OCI-LY7 (cell line): ENCODE data around the gene DDX20. TPM values are rescaled to one million over a fixed set of nuclear protein-coding genes. Genes with fewer than 3 reads are reported as not detected.

Source experiments
- BruUV-seq: library from RNA; stranded (reverse); fragments of 400-500 nt; replicated peaks from 2 replicates; lab custom pipeline; 2021; lab: Mats Ljungman, UMichigan
- CTCF ChIA-PET: fragments of 300-600 bp; sonication (Branson Sonifier 250); formaldehyde crosslinking; loops from one replicate; lab custom pipeline; 2022; ENCODE audit warnings: antibody characterized with exemption; ENCODE audit not compliant: unreplicated experiment; lab: Charles Lee
- POLR2A ChIA-PET: fragments of 300-600 bp; sonication (Branson Sonifier 250); formaldehyde crosslinking; loops from one replicate; lab custom pipeline; 2022; ENCODE audit warnings: antibody characterized with exemption; lab: Charles Lee
- DNase-seq: peaks from one replicate; pipeline ENCODE4 v3.0.0-alpha.2; 2015; ENCODE audit warnings: low spot score
- H2AFZ ChIP-seq: fragments of 200-600 bp; sonication (generic), shearing (Covaris generic); 2 replicates; pipeline ENCODE4 v1.6.1; 2014; ENCODE audit warnings: mild to moderate bottlenecking, antibody characterized with exemption, low read length, moderate library complexity
- H3K27ac ChIP-seq: fragments of 200-600 bp; sonication (generic); 2 replicates; pipeline ENCODE4 v1.5.1; 2014; ENCODE audit warnings: mixed run types, low read depth, mild to moderate bottlenecking, moderate library complexity, low read length, inconsistent platforms; ENCODE audit not compliant: poor library complexity, severe bottlenecking
- H3K36me3 ChIP-seq: fragments of 200-600 bp; sonication (generic); 2 replicates; pipeline ENCODE4 v1.6.1; 2014; ENCODE audit warnings: mild to moderate bottlenecking, antibody characterized with exemption, low read length, moderate library complexity, mixed read lengths; ENCODE audit not compliant: insufficient read depth
- H3K4me1 ChIP-seq: fragments of 200-600 bp; sonication (generic); 2 replicates; pipeline ENCODE4 v1.5.1; 2014; ENCODE audit warnings: mild to moderate bottlenecking, low read length; ENCODE audit not compliant: insufficient read depth, poor library complexity, severe bottlenecking
- H3K4me2 ChIP-seq: fragments of 200-600 bp; sonication (generic); 2 replicates; pipeline ENCODE4 v1.6.1; 2014; ENCODE audit warnings: mild to moderate bottlenecking, low read length
- H3K4me3 ChIP-seq: fragments of 200-600 bp; sonication (generic); 2 replicates; pipeline ENCODE4 v1.5.1; 2014; ENCODE audit warnings: mild to moderate bottlenecking, low read depth, low read length; ENCODE audit not compliant: poor library complexity, severe bottlenecking
- H3K79me2 ChIP-seq: fragments of 200-600 bp; sonication (generic); 2 replicates; pipeline ENCODE4 v1.6.1; 2016; ENCODE audit warnings: low read depth, mild to moderate bottlenecking, low read length, moderate library complexity, mixed read lengths; ENCODE audit not compliant: insufficient read depth
- H3K9me2 ChIP-seq: fragments of 200-600 bp; sonication (generic); 2 replicates; pipeline ENCODE4 v1.6.1; 2016; ENCODE audit warnings: mild to moderate bottlenecking, low read length, mixed read lengths; ENCODE audit not compliant: insufficient read depth
- H3K9me3 ChIP-seq: fragments of 200-600 bp; sonication (generic); 2 replicates; pipeline ENCODE4 v1.6.1; 2014; ENCODE audit warnings: mild to moderate bottlenecking, mixed run types, low read length, mixed read lengths
- H4K20me1 ChIP-seq: fragments of 200-600 bp; sonication (generic); 2 replicates; pipeline ENCODE4 v1.6.1; 2014; ENCODE audit warnings: mild to moderate bottlenecking, antibody characterized with exemption, low read length, moderate library complexity, mixed read lengths; ENCODE audit not compliant: insufficient read depth
- CTCF ChIP-seq: fragments of 200-600 bp; sonication (generic); conservative IDR thresholded peaks from 2 replicates; pipeline ENCODE4 v1.5.1; 2014; ENCODE audit warnings: mild to moderate bottlenecking, antibody characterized with exemption, low read length, moderate library complexity, mixed read lengths
- EZH2phosphoT487 ChIP-seq: fragments of 200-600 bp; sonication (generic); IDR thresholded peaks from 2 replicates; pipeline ENCODE4 v1.6.1; 2018; ENCODE audit warnings: low read depth, borderline replicate concordance, mild to moderate bottlenecking, mixed run types, antibody characterized with exemption, low read length, moderate library complexity, mixed read lengths
- intact Hi-C: fragments of 100-400 bp; cut with micrococcal nuclease; formaldehyde crosslinking; loops from one replicate; pipeline ENCODE4 v1.10.0; 2022; ENCODE audit not compliant: unreplicated experiment
- total RNA-seq, 2 experiments: library from RNA; depleted of rRNA in 1 of 2; stranded (reverse); fragments of >200 nt in 1 of 2; shearing (Covaris generic) in 1 of 2; gene quantifications; 2 replicates each; pipeline ENCODE4 v1.2.3, GENCODE V29; 2014 to 2022

Gene DDX20
- total RNA-seq, 2 experiments from 2014 or later = 30.0 to 32.9 TPM

- no peak overlapping the region for H3K27ac ChIP-seq
- H3K4me1 ChIP-seq = no peaks in the 10 kb centered on the region
- no peak overlapping the region for H3K4me3 ChIP-seq
- no peaks in the 10 kb centered on the region for H4K20me1 ChIP-seq
- H2AFZ ChIP-seq = no peak overlapping the region
- H3K9me2 ChIP-seq = no peaks in the 10 kb centered on the region
- intact Hi-C loops = no loop called here
- no peaks in the 10 kb centered on the region for H3K9me3 ChIP-seq
- ChIA-PET POLR2A (no interaction called here), CTCF (no interaction called here)
- no peaks in the 10 kb centered on the region for H3K79me2 ChIP-seq
- BruUV-seq = no TSS peak
- no peak overlapping the region for H3K4me2 ChIP-seq
- TF ChIP-seq EZH2phosphoT487 = no peak
- TF ChIP-seq CTCF = no peak
- no peaks in the 10 kb centered on the region for H3K36me3 ChIP-seq
- no peak for DNase-seq
These were observed 45.6 kb downstream of the DDX20 start for GRCh38 chr1:111801071-111801850.

- TF ChIP-seq EZH2phosphoT487 = no peak
- TF ChIP-seq CTCF = no peak
- intact Hi-C loops = no loop called here
- DNase-seq = no peak
- POLR2A ChIA-PET = interaction anchor here (0.5 kb wide), 1 partner anchor 1931 kb away, joined by 4 read pairs; no protein-coding TSS in a partner anchor
- no peak overlapping the region for H3K4me3 ChIP-seq
- no peaks in the 10 kb centered on the region for H3K36me3 ChIP-seq
- no peaks in the 10 kb centered on the region for H3K79me2 ChIP-seq
- CTCF ChIA-PET = no interaction called here
- no peak overlapping the region for H3K4me2 ChIP-seq
- H3K4me1 ChIP-seq = no peaks in the 10 kb centered on the region
- no peak overlapping the region for H2AFZ ChIP-seq
- H3K9me2 ChIP-seq = no peaks in the 10 kb centered on the region
- H3K9me3 ChIP-seq = no peaks in the 10 kb centered on the region
- no TSS peak for BruUV-seq
- H3K27ac ChIP-seq = no peak overlapping the region
- H4K20me1 ChIP-seq = no peaks in the 10 kb centered on the region
These were observed 46.4 kb downstream of the DDX20 start for GRCh38 chr1:111802110-111802509.

GRCh38 chr1:111802984-111803383 is 47.3 kb downstream of the DDX20 start:
- no TSS peak for BruUV-seq
- Histone ChIP-seq H3K9me2 (no peaks in the 10 kb centered on the region), H3K4me2 (no peak overlapping the region), H2AFZ (no peak overlapping the region), H4K20me1 (no peaks in the 10 kb centered on the region), H3K9me3 (no peaks in the 10 kb centered on the region), H3K79me2 (no peaks in the 10 kb centered on the region), H3K4me3 (no peak overlapping the region), H3K4me1 (no peaks in the 10 kb centered on the region), H3K36me3 (no peaks in the 10 kb centered on the region), H3K27ac (no peak overlapping the region)
- no peak for TF ChIP-seq EZH2phosphoT487
- TF ChIP-seq CTCF = no peak
- POLR2A ChIA-PET = no interaction called here
- intact Hi-C loops = no loop called here
- CTCF ChIA-PET = no interaction called here
- DNase-seq = no peak
